ENCODE data around the gene HSDL1. TPM values are rescaled to one million over a fixed set of nuclear protein-coding genes. Genes with fewer than 3 reads are reported as not detected.

HSDL1 gene
- polyA plus RNA-seq, 12 donors = 14.2 to 21.3 (median 19.5) TPM; not detected in 1

GRCh38 chr16:84082835-84083569, 62.0 kb downstream of the HSDL1 start:
- DNase-seq = no peak

GRCh38 chr16:84082110-84082509, 62.9 kb downstream of the HSDL1 start:
- DNase-seq = no peak

GRCh38 chr16:84081446-84081989, 63.5 kb downstream of the HSDL1 start:
- no peak for DNase-seq

- DNase-seq = no peak
These were observed 64.2 kb downstream of the HSDL1 start for GRCh38 chr16:84080813-84081212.

GRCh38 chr16:84080378-84080777, 64.6 kb downstream of the HSDL1 start:
- DNase-seq = no peak

- no peak for DNase-seq
These were observed 65.3 kb downstream of the HSDL1 start for GRCh38 chr16:84079664-84080063.

- no peak for DNase-seq
These were observed 69.6 kb downstream of the HSDL1 start for GRCh38 chr16:84075376-84075775.

- no peak for DNase-seq
These were observed 70.3 kb downstream of the HSDL1 start for GRCh38 chr16:84074721-84075120.

Other genes starting within 250 kb of the HSDL1 start
- 1 to 10 TPM in 11 of 12 donors, not detected in 1; 2.7 to 8.5 (median 3.7) TPM for gene MLYCD, start 246.1 kb downstream of the HSDL1 start, polyA plus RNA-seq (ENCODE audit: insufficient read length in 12 of 12)
- 1 to 10 TPM in 1 of 12 donors, under 1 TPM in 9, not detected in 2; 0.12 to 1.1 (median 0.38) TPM for gene OSGIN1, start 191.9 kb downstream of the HSDL1 start, polyA plus RNA-seq (ENCODE audit: insufficient read length in 12 of 12)
- gene NECAB2, start 176.9 kb downstream of the HSDL1 start, polyA plus RNA-seq (ENCODE audit: insufficient read length in 12 of 12) = 1 to 10 TPM in 1 of 12 donors, under 1 TPM in 8, not detected in 3; 0.27 to 1.4 (median 0.51) TPM
- gene SLC38A8, start 102.4 kb downstream of the HSDL1 start, polyA plus RNA-seq (ENCODE audit: insufficient read length in 12 of 12) = not detected
- gene MBTPS1, start 28.2 kb downstream of the HSDL1 start, polyA plus RNA-seq (ENCODE audit: insufficient read length in 12 of 12) = 10 to 100 TPM in 11 of 12 donors, not detected in 1; 60.7 to 92.3 (median 69.3) TPM
- under 1 TPM in 10 of 12 donors, not detected in 2; 0.13 to 0.70 (median 0.33) TPM for gene DNAAF1, start 131 bp upstream of the HSDL1 start, polyA plus RNA-seq (ENCODE audit: insufficient read length in 12 of 12)
- 10 to 100 TPM in 11 of 12 donors, not detected in 1; 18.2 to 43.1 (median 25.1) TPM for gene TAF1C, start 41.9 kb upstream of the HSDL1 start, polyA plus RNA-seq (ENCODE audit: insufficient read length in 12 of 12)
- gene ADAD2, start 46.0 kb upstream of the HSDL1 start, polyA plus RNA-seq (ENCODE audit: insufficient read length in 12 of 12) = 1 to 10 TPM in 4 of 12 donors, under 1 TPM in 5, not detected in 3; 0.37 to 2.4 (median 0.88) TPM
- gene KCNG4, start 94.8 kb upstream of the HSDL1 start, polyA plus RNA-seq (ENCODE audit: insufficient read length in 12 of 12) = under 1 TPM in 7 of 12 donors, not detected in 5; 0.04 to 0.10 (median 0.05) TPM
- gene WFDC1, start 149.7 kb upstream of the HSDL1 start, polyA plus RNA-seq (ENCODE audit: insufficient read length in 12 of 12) = 1 to 10 TPM in 10 of 12 donors, not detected in 2; 1.2 to 2.6 (median 1.6) TPM
- 10 to 100 TPM in 1 of 12 donors, 1 to 10 TPM in 3, under 1 TPM in 7, not detected in 1; 0.22 to 10.4 (median 0.58) TPM for gene ATP2C2, start 223.4 kb upstream of the HSDL1 start, polyA plus RNA-seq (ENCODE audit: insufficient read length in 12 of 12)

Data from muscle of arm (tissue), 12 donors.